ENCODE data around the gene ROCK2. TPM values are rescaled to one million over a fixed set of nuclear protein-coding genes. Genes with fewer than 3 reads are reported as not detected.
A peak's percentile ranks its signal among the peaks of the same experiment; 100 is the strongest.
"Not testable (repeated sequence)": the region's sequence is repeated elsewhere in the genome, so short reads cannot be mapped to it uniquely, and the experiment has no call there.

The ROCK2 gene
- total RNA-seq, 1 donor from 2014 or later = 36.1 TPM

DNA sequence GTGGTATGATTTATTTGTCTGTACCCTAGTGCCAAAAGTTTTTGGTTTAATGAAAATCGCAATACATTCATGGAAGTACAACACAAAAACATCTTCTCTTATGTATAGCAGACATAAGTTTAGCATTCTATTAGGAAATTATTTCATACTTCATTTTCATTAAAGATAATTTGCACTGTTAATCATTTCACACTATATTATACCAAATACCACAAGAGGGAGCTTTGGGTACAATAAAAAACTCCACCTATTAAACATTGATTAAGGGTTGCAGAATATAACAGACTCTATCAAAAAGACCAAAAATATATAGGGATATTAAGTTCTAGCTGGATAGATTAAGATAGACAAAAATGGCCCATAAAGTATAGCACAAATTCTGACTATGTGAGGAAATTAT, 110.1 kb downstream of the ROCK2 start:
- peaks cover 3% of the 10 kb centered on the region for H4K20me1 ChIP-seq (ENCODE audit: low read depth)
- no peak overlapping the region for H3K27ac ChIP-seq
- H3K9me3 ChIP-seq (ENCODE audit: low read depth) = no peaks in the 10 kb centered on the region
- H3K36me3 ChIP-seq = no peaks in the 10 kb centered on the region
- no peak overlapping the region for H3K4me2 ChIP-seq
- no peak for DNase-seq (ENCODE audit: low spot score)
- H3F3A ChIP-seq (ENCODE audit: low read depth) = no peaks in the 10 kb centered on the region
- Mint-ChIP-seq H3K27me3 (ENCODE audit: insufficient read depth, low read depth) (no peaks in the 10 kb centered on the region), H3K4me3 (no peak overlapping the region), H3K36me3 (peaks cover 9% of the 10 kb centered on the region), H3K27ac (no peak overlapping the region), H3K9me3 (no peaks in the 10 kb centered on the region), H3K4me1 (peaks cover 5% of the 10 kb centered on the region)
- H3K4me3 ChIP-seq = no peak overlapping the region
- TF ChIP-seq EZH2 (IDR thresholded peaks at IDR 0.05) = no peak
- TF ChIP-seq, protein P1, sequence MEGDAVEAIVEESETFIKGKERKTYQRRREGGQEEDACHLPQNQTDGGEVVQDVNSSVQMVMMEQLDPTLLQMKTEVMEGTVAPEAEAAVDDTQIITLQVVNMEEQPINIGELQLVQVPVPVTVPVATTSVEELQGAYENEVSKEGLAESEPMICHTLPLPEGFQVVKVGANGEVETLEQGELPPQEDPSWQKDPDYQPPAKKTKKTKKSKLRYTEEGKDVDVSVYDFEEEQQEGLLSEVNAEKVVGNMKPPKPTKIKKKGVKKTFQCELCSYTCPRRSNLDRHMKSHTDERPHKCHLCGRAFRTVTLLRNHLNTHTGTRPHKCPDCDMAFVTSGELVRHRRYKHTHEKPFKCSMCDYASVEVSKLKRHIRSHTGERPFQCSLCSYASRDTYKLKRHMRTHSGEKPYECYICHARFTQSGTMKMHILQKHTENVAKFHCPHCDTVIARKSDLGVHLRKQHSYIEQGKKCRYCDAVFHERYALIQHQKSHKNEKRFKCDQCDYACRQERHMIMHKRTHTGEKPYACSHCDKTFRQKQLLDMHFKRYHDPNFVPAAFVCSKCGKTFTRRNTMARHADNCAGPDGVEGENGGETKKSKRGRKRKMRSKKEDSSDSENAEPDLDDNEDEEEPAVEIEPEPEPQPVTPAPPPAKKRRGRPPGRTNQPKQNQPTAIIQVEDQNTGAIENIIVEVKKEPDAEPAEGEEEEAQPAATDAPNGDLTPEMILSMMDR (IDR thresholded peaks at IDR 0.05) = peak; percentile 54
- H3K79me2 ChIP-seq (ENCODE audit: low read depth) = peaks cover 10% of the 10 kb centered on the region
- no peak overlapping the region for H2AFZ ChIP-seq (replicated peaks)
- H3K4me1 ChIP-seq = no peaks in the 10 kb centered on the region
- no peaks in the 10 kb centered on the region for H3K27me3 ChIP-seq
- H3K9ac ChIP-seq = no peak overlapping the region

DNA sequence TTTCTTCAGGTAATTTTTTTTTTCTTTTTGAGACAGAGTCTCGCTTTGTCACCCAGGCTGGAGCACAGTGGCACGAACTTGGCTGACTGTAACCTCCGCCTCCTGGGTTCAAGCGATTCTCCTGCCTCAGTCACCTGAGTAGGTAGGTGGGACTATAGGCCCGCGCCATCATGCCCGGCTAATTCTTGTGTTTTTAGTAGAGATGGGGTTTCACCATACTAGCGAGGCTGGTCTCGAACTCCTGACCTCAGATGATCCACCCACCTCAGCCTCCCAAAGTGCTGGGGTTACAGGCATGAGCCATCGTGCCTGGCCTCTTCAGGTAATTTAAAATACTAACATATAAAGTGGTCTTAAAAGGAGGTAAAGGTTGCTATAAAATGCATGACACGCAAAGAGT, 113.2 kb downstream of the ROCK2 start:
- peaks cover 18% of the 10 kb centered on the region for H3K4me1 Mint-ChIP-seq
- not testable (repeated sequence) for H3K9me3 Mint-ChIP-seq; H2AFZ ChIP-seq (replicated peaks); H3K27me3 Mint-ChIP-seq (ENCODE audit: insufficient read depth, low read depth); H3K27ac Mint-ChIP-seq; H3K4me3 Mint-ChIP-seq; H3K36me3 Mint-ChIP-seq; H3K4me3 ChIP-seq; H4K20me1 ChIP-seq (ENCODE audit: low read depth); H3K9me3 ChIP-seq (ENCODE audit: low read depth); DNase-seq (ENCODE audit: low spot score); H3K36me3 ChIP-seq; H3F3A ChIP-seq (ENCODE audit: low read depth); H3K4me2 ChIP-seq; H3K27ac ChIP-seq; H3K27me3 ChIP-seq; H3K79me2 ChIP-seq (ENCODE audit: low read depth); H3K4me1 ChIP-seq; H3K9ac ChIP-seq

DNA sequence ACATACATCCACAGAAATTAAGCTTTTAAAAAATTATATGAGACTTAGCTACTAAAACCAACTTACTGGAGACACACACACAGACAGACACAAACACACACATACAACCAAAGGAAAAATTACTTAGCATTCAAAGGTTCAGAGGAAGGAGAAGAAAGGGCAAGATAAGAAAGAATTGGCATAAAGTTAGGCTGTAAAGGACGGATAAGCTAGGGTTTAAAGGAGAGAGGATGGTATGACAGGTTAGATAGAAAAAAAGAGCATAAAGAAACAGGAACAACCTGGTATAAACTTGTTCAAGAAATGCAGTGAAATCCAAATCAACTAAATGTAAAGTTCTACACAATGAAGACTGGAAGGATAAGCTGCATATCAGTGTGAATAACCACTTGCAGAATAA, 115.7 kb downstream of the ROCK2 start:
- no peak for DNase-seq (ENCODE audit: low spot score)
- no peak for TF ChIP-seq EZH2phosphoT487 (IDR thresholded peaks at IDR 0.05)
- TF ChIP-seq, protein P1 (IDR thresholded peaks at IDR 0.05) = no peak
- no peak for TF ChIP-seq EZH2 (IDR thresholded peaks at IDR 0.05)
- H3F3A ChIP-seq (ENCODE audit: low read depth) = no peaks in the 10 kb centered on the region
- H3K79me2 ChIP-seq (ENCODE audit: low read depth) = no peaks in the 10 kb centered on the region
- Mint-ChIP-seq H3K27ac (no peak overlapping the region), H3K4me3 (no peak overlapping the region), H3K36me3 (peaks cover 12% of the 10 kb centered on the region), H3K27me3 (ENCODE audit: insufficient read depth, low read depth) (no peaks in the 10 kb centered on the region), H3K4me1 (peaks cover 18% of the 10 kb centered on the region), H3K9me3 (no peaks in the 10 kb centered on the region)
- H3K36me3 ChIP-seq = no peaks in the 10 kb centered on the region
- H3K27ac ChIP-seq = no peak overlapping the region
- no peak overlapping the region for H3K4me3 ChIP-seq
- H3K9ac ChIP-seq = no peak overlapping the region
- H4K20me1 ChIP-seq (ENCODE audit: low read depth) = no peaks in the 10 kb centered on the region
- no peaks in the 10 kb centered on the region for H3K4me1 ChIP-seq
- no peaks in the 10 kb centered on the region for H3K9me3 ChIP-seq (ENCODE audit: low read depth)
- H3K27me3 ChIP-seq = no peaks in the 10 kb centered on the region
- H3K4me2 ChIP-seq = no peak overlapping the region
- H2AFZ ChIP-seq (replicated peaks) = no peak overlapping the region

DNA sequence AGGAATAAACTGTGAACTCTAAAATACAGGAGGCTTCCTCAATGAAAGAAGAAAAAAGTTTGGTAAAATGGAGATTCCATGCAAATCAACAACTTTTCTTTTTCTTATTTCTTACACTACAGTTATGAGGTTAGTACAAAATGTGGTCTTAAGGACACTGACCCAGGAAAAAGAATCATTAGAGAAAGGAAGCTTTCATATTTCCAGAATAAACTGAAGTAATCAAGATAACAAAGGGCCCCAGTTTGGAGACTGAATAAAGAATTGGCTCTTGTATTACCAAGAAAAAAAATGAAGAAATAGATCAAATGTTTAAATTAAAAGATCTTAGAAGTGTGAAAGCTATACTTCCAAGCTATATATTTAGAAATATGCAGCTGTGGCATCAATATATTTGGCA, 116.8 kb downstream of the ROCK2 start:
- Histone ChIP-seq H3K4me3 (no peak overlapping the region), H3K4me1 (no peaks in the 10 kb centered on the region), H3F3A (ENCODE audit: low read depth) (no peaks in the 10 kb centered on the region), H2AFZ (replicated peaks) (no peak overlapping the region), H3K4me2 (no peak overlapping the region), H3K27me3 (no peaks in the 10 kb centered on the region), H3K27ac (no peak overlapping the region), H4K20me1 (ENCODE audit: low read depth) (no peaks in the 10 kb centered on the region), H3K9ac (no peak overlapping the region), H3K9me3 (ENCODE audit: low read depth) (no peaks in the 10 kb centered on the region), H3K36me3 (peaks cover 4% of the 10 kb centered on the region), H3K79me2 (ENCODE audit: low read depth) (no peaks in the 10 kb centered on the region)
- H3K27me3 Mint-ChIP-seq (ENCODE audit: insufficient read depth, low read depth) = no peaks in the 10 kb centered on the region
- H3K27ac Mint-ChIP-seq = no peak overlapping the region
- no peaks in the 10 kb centered on the region for H3K9me3 Mint-ChIP-seq
- TF ChIP-seq EZH2 (IDR thresholded peaks at IDR 0.05) = no peak
- TF ChIP-seq, protein P1 (IDR thresholded peaks at IDR 0.05) = no peak
- no peak for TF ChIP-seq EZH2phosphoT487 (IDR thresholded peaks at IDR 0.05)
- peaks cover 18% of the 10 kb centered on the region for H3K4me1 Mint-ChIP-seq
- H3K36me3 Mint-ChIP-seq = peaks cover 10% of the 10 kb centered on the region
- no peak for DNase-seq (ENCODE audit: low spot score)
- no peak overlapping the region for H3K4me3 Mint-ChIP-seq

Measured in neural progenitor cell (in vitro differentiated cells).